PC-9 (cell line): ENCODE measurements around the gene PRRC1. TPM values are rescaled to one million over a fixed set of nuclear protein-coding genes. Genes with fewer than 3 reads are reported as not detected.
A peak's percentile ranks its signal among the peaks of the same experiment; 100 is the strongest.

Source experiments
- BruUV-seq: library from RNA; stranded (reverse); fragments of 400-500 nt; replicated peaks from 2 replicates; lab custom pipeline; 2021; lab: Mats Ljungman, UMichigan
- CTCF ChIA-PET: fragments of 300-600 bp; sonication (Branson Sonifier 250); formaldehyde crosslinking; loops from one replicate; lab custom pipeline; 2022; ENCODE audit warnings: antibody characterized with exemption; lab: Charles Lee
- POLR2A ChIA-PET: fragments of 300-600 bp; sonication (Branson Sonifier 250); formaldehyde crosslinking; loops from one replicate; lab custom pipeline; 2022; ENCODE audit warnings: antibody characterized with exemption; ENCODE audit not compliant: unreplicated experiment; lab: Charles Lee
- DNase-seq, 2 experiments: peaks; one replicate each; pipeline versions ENCODE4 v3.0.0 to v3.0.0-alpha.2; 2015 to 2022; ENCODE audit warnings: mixed read lengths in 1 of 2
- H2AFZ ChIP-seq: fragments of 200-600 bp; sonication (generic); 2 replicates; pipeline ENCODE4 v1.8.1; 2017; ENCODE audit warnings: antibody characterized with exemption
- H3F3A ChIP-seq: fragments of 200-600 bp; sonication (generic); 2 replicates; pipeline ENCODE4 v1.8.1; 2017; ENCODE audit warnings: antibody characterized with exemption, mild to moderate bottlenecking, low read depth; ENCODE audit not compliant: insufficient read depth
- H3K27ac ChIP-seq: fragments of 200-600 bp; sonication (generic); 2 replicates; pipeline ENCODE4 v1.6.1; 2016; ENCODE audit warnings: mixed run types
- H3K27me3 ChIP-seq: fragments of 200-600 bp; sonication (generic); 2 replicates; pipeline ENCODE4 v1.6.1; 2016; ENCODE audit warnings: low read depth, mixed run types; ENCODE audit not compliant: insufficient read depth
- H3K36me3 ChIP-seq: fragments of 200-600 bp; sonication (generic); 2 replicates; pipeline ENCODE4 v1.6.1; 2016; ENCODE audit warnings: low read depth, mixed run types
- H3K4me1 ChIP-seq: fragments of 200-600 bp; sonication (generic); replicated peaks from 2 replicates; pipeline ENCODE4 v1.6.1; 2016; ENCODE audit warnings: mixed run types; ENCODE audit not compliant: insufficient read depth
- H3K4me2 ChIP-seq: fragments of 200-600 bp; sonication (generic); 2 replicates; pipeline ENCODE4 v1.6.1; 2017; ENCODE audit warnings: mixed run types
- H3K4me3 ChIP-seq: fragments of 200-600 bp; sonication (generic); 2 replicates; pipeline ENCODE4 v1.6.1; 2016; ENCODE audit warnings: mixed run types
- H3K79me2 ChIP-seq: fragments of 200-600 bp; sonication (generic); 2 replicates; pipeline ENCODE4 v1.6.1; 2017; ENCODE audit warnings: low read depth, mixed run types
- H3K9me2 ChIP-seq: fragments of 200-600 bp; sonication (generic); 2 replicates; pipeline ENCODE4 v1.8.1; 2017; ENCODE audit warnings: mild to moderate bottlenecking; ENCODE audit not compliant: insufficient read depth
- H3K9me3 ChIP-seq: fragments of 200-600 bp; sonication (generic); 2 replicates; pipeline ENCODE4 v1.8.1; 2016; ENCODE audit warnings: low read depth; ENCODE audit not compliant: insufficient read depth
- H4K20me1 ChIP-seq: fragments of 200-600 bp; sonication (generic); 2 replicates; pipeline ENCODE4 v1.8.1; 2017; ENCODE audit not compliant: insufficient read depth
- EZH2 ChIP-seq: fragments of 200-600 bp; sonication (generic); IDR thresholded peaks from 2 replicates; pipeline ENCODE4 v1.8.0; 2017; ENCODE audit warnings: antibody characterized with exemption, low read depth
- intact Hi-C: fragments of 100-400 bp; cut with micrococcal nuclease; formaldehyde crosslinking; loops from one replicate; pipeline ENCODE4 v1.10.0; 2022; ENCODE audit not compliant: unreplicated experiment
- total RNA-seq: library from RNA; stranded (reverse); gene quantifications from 2 replicates; pipeline ENCODE4 v1.2.3, GENCODE V29; 2021
- TF ChIP-seq, protein P1 (sequence below): fragments of 200-600 bp; sonication (generic); conservative IDR thresholded peaks from 2 replicates; pipeline ENCODE4 v1.6.1; 2017; ENCODE audit warnings: mixed run types, antibody characterized with exemption, mild to moderate bottlenecking, moderate library complexity

The PRRC1 gene
- total RNA-seq, 1 experiment from 2014 or later: 43.7 TPM

DNA sequence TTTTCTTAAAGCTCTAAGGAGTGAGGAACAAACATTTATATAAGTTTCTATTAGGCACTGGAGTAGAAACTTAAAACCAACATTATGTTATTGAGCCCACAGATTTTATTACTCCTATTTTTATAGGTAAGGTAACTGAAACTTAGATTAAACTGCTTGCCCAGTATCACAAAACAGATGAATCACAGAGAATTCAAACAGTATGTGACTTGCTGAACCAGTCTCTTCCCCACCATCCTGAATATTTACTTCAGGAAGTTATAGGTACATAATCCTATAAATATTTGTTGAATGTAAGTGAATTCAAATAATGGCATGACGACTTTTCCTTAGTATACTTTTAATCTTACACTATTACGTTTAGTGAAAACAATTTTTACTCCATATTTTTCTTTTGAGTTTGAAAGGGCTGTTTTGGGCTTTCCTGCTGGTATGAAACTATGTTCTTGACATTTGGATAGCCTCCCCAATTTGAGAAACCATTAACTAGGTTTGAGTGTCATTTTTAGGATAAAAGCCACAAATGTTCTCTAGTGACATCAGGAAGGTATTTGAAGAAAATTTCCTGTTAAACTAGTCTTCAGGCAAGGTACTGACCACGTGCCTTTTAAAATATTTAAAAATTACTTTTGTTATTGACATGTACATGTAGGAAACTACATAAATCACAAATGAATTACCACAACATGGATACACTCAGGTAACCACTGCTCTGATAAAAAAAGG, 39.3 kb downstream of the PRRC1 start:
- intact Hi-C loops: no loop called here
- no peaks in the 10 kb centered on the region for H4K20me1 ChIP-seq
- POLR2A ChIA-PET: no interaction called here
- no peaks in the 10 kb centered on the region for H3K9me3 ChIP-seq
- peaks cover 17% of the 10 kb centered on the region for H3K36me3 ChIP-seq
- H3K27ac ChIP-seq: peak overlapping the region; percentile 55
- no peak for TF ChIP-seq EZH2
- TF ChIP-seq, protein P1, sequence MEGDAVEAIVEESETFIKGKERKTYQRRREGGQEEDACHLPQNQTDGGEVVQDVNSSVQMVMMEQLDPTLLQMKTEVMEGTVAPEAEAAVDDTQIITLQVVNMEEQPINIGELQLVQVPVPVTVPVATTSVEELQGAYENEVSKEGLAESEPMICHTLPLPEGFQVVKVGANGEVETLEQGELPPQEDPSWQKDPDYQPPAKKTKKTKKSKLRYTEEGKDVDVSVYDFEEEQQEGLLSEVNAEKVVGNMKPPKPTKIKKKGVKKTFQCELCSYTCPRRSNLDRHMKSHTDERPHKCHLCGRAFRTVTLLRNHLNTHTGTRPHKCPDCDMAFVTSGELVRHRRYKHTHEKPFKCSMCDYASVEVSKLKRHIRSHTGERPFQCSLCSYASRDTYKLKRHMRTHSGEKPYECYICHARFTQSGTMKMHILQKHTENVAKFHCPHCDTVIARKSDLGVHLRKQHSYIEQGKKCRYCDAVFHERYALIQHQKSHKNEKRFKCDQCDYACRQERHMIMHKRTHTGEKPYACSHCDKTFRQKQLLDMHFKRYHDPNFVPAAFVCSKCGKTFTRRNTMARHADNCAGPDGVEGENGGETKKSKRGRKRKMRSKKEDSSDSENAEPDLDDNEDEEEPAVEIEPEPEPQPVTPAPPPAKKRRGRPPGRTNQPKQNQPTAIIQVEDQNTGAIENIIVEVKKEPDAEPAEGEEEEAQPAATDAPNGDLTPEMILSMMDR: no peak
- H3K4me2 ChIP-seq: no peak overlapping the region
- H3K27me3 ChIP-seq: no peaks in the 10 kb centered on the region
- 0 out of 2 replicates have a peak, but pooled peaks cover 10% of the 10 kb centered on the region for H3K4me1 ChIP-seq
- H3K9me2 ChIP-seq: no peaks in the 10 kb centered on the region
- H3K79me2 ChIP-seq: no peaks in the 10 kb centered on the region
- CTCF ChIA-PET: no interaction called here
- peak in 1 of 2 experiments; percentile 77 for DNase-seq
- no peaks in the 10 kb centered on the region for H3F3A ChIP-seq
- H2AFZ ChIP-seq: no peak overlapping the region
- H3K4me3 ChIP-seq: no peak overlapping the region
- no TSS peak for BruUV-seq

DNA sequence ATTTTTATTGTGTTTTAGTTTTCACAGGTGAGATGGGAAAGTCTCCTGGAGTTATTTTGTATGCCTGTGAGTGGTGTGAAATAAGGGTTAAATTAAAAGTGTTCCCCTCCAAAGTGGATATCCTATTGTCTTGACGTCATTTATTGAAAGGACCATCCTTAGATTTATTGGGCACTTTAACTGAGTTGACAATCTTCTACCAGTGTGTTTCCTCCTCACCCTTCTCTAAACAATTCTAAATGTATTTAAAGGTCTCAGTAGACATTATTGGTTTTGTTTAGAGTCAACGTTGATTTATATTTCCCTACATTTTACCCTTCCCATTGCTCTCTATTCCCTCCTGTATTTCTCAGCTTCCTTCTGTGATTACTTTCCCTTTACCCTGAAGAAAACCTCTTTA, 40.8 kb downstream of the PRRC1 start:
- Histone ChIP-seq H4K20me1 (no peaks in the 10 kb centered on the region), H3K36me3 (peaks cover 8% of the 10 kb centered on the region; the same call in 1 of the 2 replicates), H3K4me3 (no peak overlapping the region), H3K9me2 (no peaks in the 10 kb centered on the region), H3F3A (no peaks in the 10 kb centered on the region), H3K9me3 (no peaks in the 10 kb centered on the region), H3K4me2 (no peak overlapping the region), H2AFZ (no peak overlapping the region), H3K4me1 (0 out of 2 replicates have a peak, but pooled peaks cover 10% of the 10 kb centered on the region), H3K27me3 (no peaks in the 10 kb centered on the region), H3K79me2 (no peaks in the 10 kb centered on the region), H3K27ac (no peak overlapping the region)
- intact Hi-C loops: no loop called here
- BruUV-seq: no TSS peak
- ChIA-PET CTCF (no interaction called here), POLR2A (no interaction called here)
- no peak for TF ChIP-seq EZH2
- TF ChIP-seq, protein P1: no peak
- no peak for DNase-seq

GRCh38 chr5:127561254-127561653, 43.8 kb downstream of the PRRC1 start:
- Histone ChIP-seq H3K79me2 (no peaks in the 10 kb centered on the region), H3K4me1 (0 out of 2 replicates have a peak, but pooled peaks cover 7% of the 10 kb centered on the region), H2AFZ (no peak overlapping the region), H4K20me1 (no peaks in the 10 kb centered on the region), H3K9me2 (no peaks in the 10 kb centered on the region), H3K4me2 (no peak overlapping the region), H3F3A (no peaks in the 10 kb centered on the region), H3K36me3 (no peaks in the 10 kb centered on the region), H3K27me3 (no peaks in the 10 kb centered on the region), H3K27ac (no peak overlapping the region), H3K9me3 (no peaks in the 10 kb centered on the region), H3K4me3 (no peak overlapping the region)
- TF ChIP-seq EZH2: no peak
- TF ChIP-seq, protein P1: no peak
- POLR2A ChIA-PET: no interaction called here
- CTCF ChIA-PET: no interaction called here
- BruUV-seq: no TSS peak
- DNase-seq: no peak
- intact Hi-C loops: loop anchor here (5.0 to 10.0 kb wide), 4 partner anchors 316 to 1341 kb away; partner anchors contain the start of gene SLC12A2
